Right lobe of liver (tissue), 6 donors: ENCODE measurements around the gene HM13. TPM values are rescaled to one million over a fixed set of nuclear protein-coding genes. Genes with fewer than 3 reads are reported as not detected.
A peak's percentile ranks its signal among the peaks of the same experiment; 100 is the strongest.
"Not testable (repeated sequence)": the region's sequence is repeated elsewhere in the genome, so short reads cannot be mapped to it uniquely, and the experiment has no call there.

Experiments
- ATAC-seq, 4 donors: fragments of 200-7000 bp; cut with Tn5 transposase; one replicate each; pipeline ENCODE4 v1.9.1; 2020; ENCODE audit warnings: mild to moderate bottlenecking in 4 of 4, moderate library complexity in 4 of 4
- DNase-seq, 3 donors: peaks; one replicate each; pipeline ENCODE4 v3.0.0-alpha.2; 2020
- H3K27ac ChIP-seq, 3 donors: fragments of 200-600 bp; one replicate each; pipeline ENCODE4 v1.8.0; 2022
- H3K27me3 ChIP-seq, 2 donors: fragments of 200-600 bp; one replicate each; pipeline ENCODE4 v1.8.0; 2022
- H3K36me3 ChIP-seq, 4 donors: fragments of 200-600 bp; sonication (generic) in 1 of 4; one replicate each; pipeline versions ENCODE4 v1.5.1 to v1.8.0; 2017 to 2022; ENCODE audit warnings: control low read depth in 1 of 4
- H3K4me1 ChIP-seq, 4 donors: fragments of 200-600 bp; sonication (generic) in 1 of 4; one replicate each; pipeline versions ENCODE4 v1.5.1 to v1.8.0; 2017 to 2022; ENCODE audit warnings: control low read depth in 1 of 4
- H3K4me3 ChIP-seq, 3 donors: fragments of 200-600 bp; one replicate each; pipeline ENCODE4 v1.8.0; 2022
- H3K9me3 ChIP-seq, 4 donors: fragments of 200-600 bp; sonication (generic) in 1 of 4; one replicate each; pipeline versions ENCODE4 v1.5.1 to v1.8.0; 2017 to 2022; ENCODE audit warnings: control low read depth in 1 of 4
- CTCF ChIP-seq, 4 donors: fragments of 200-600 bp in 3 of 4; fragments of 450-650 bp in 1 of 4; IDR thresholded peaks; one replicate each; pipeline versions ENCODE4 v1.5.1 to v1.8.0; 2016 to 2022; ENCODE audit warnings: antibody characterized with exemption in 4 of 4, mild to moderate bottlenecking in 2 of 4
- POLR2A ChIP-seq: fragments of 450-650 bp; IDR thresholded peaks from one replicate; pipeline ENCODE4 v1.6.1; 2017; ENCODE audit warnings: antibody characterized with exemption, mild to moderate bottlenecking
- WGBS: methylation state at CpG from one replicate; pipeline ENCODE4 v1.1.6; 2018; ENCODE audit warnings: low coverage, low lambda C conversion rate; ENCODE audit not compliant: insufficient coverage; ENCODE audit errors: missing lambda C conversion rate; 5-methylcytosine and 5-hydroxymethylcytosine counted together
- intact Hi-C, 2 donors: fragments of 100-400 bp; cut with DNase I; formaldehyde crosslinking; loops; one replicate each; pipeline versions ENCODE4 v1.11.2 to v1.14.1; 2022
- total RNA-seq, 6 experiments: library from RNA; depleted of rRNA in 2 of 6; stranded (reverse); fragments of >200 nt in 2 of 6; fragmentation: NEBNext Ultra II Directional in 3 of 6; extraction: Animal tissue kit (Norgen Biotek cat#: 25700) in 3 of 6; gene quantifications; one replicate each; pipeline versions ENCODE4 v1.1.0 to v1.2.4, GENCODE V29; 2016 to 2023
- donor health status: DM: no; HTN: yes; CAD: no.
- donor health status: DM: no; HTN: no; CAD: no.
- donor health status: DM: no; HTN: no; CAD: no.
- donor health status: DM: no; HTN: yes; CAD: no.
- donor health status: DM: no; HTN: yes; CAD: no.

Gene HM13
- total RNA-seq, 6 experiments from 2014 or later, result 78.1 to 141 (median 114) TPM

GRCh38 chr20:31595380-31595653, 81.1 kb downstream of the HM13 start:
- no peak for DNase-seq
- Histone ChIP-seq H3K4me3 (no peak overlapping the region), H3K9me3 (no peaks in the 10 kb centered on the region), H3K4me1 (peaks cover 0 to 6% (median 2%) of the 10 kb centered on the region in 4 donors), H3K36me3 (no peaks in the 10 kb centered on the region), H3K27ac (peak overlapping the region in 2 of 3 donors; percentile 16 to 42), H3K27me3 (no peaks in the 10 kb centered on the region)
- TF ChIP-seq POLR2A (no peak), CTCF (IDR thresholded peaks at IDR 0.05) (no peak)
- intact Hi-C loops, result no loop called here
- 53% methylated on average over 2 of the region's 3 CpGs for WGBS
- ATAC-seq, result no peak

- WGBS, result 45% methylated on average over 3 of the region's 15 CpGs
- intact Hi-C loops, result no loop called here
- TF ChIP-seq POLR2A, result no peak
- TF ChIP-seq CTCF (IDR thresholded peaks at IDR 0.05), result no peak
- Histone ChIP-seq H3K27ac (peak overlapping the region in 2 of 3 donors; percentile 16 to 42), H3K9me3 (no peaks in the 10 kb centered on the region), H3K36me3 (no peaks in the 10 kb centered on the region), H3K27me3 (no peaks in the 10 kb centered on the region), H3K4me3 (no peak overlapping the region), H3K4me1 (peaks cover 0 to 6% (median 2%) of the 10 kb centered on the region in 4 donors)
- ATAC-seq, result peak; percentile 29 to 79 (median 66)
- peak; percentile 63 to 81 (median 74) for DNase-seq
Observed at GRCh38 chr20:31595654-31596411, 81.6 kb downstream of the HM13 start.

- H3K4me3 ChIP-seq, H3K36me3 ChIP-seq, H3K9me3 ChIP-seq, DNase-seq, intact Hi-C loops, H3K4me1 ChIP-seq, H3K27me3 ChIP-seq, ATAC-seq: not testable (repeated sequence)
- H3K27ac ChIP-seq, result peak overlapping the region; percentile 16 to 44 (median 40)
- 79% methylated on average over 3 of the region's 4 CpGs for WGBS
Observed at GRCh38 chr20:31596412-31596715, 82.1 kb downstream of the HM13 start.

- H3K4me1 ChIP-seq, result peaks cover 0 to 6% (median 2%) of the 10 kb centered on the region in 4 donors
- no peaks in the 10 kb centered on the region for H3K36me3 ChIP-seq
- peak overlapping the region; percentile 16 to 44 (median 40) for H3K27ac ChIP-seq
Observed at GRCh38 chr20:31596831-31597480, 82.7 kb downstream of the HM13 start.

More at GRCh38 chr20:31596831-31597480, 82.7 kb downstream of the HM13 start:
- WGBS, result 40% methylated on average over 1 of the region's 4 CpGs
- no peak overlapping the region for H3K4me3 ChIP-seq
- H3K27me3 ChIP-seq, result no peaks in the 10 kb centered on the region
- intact Hi-C loops, result no loop called here
- no peak for TF ChIP-seq CTCF (IDR thresholded peaks at IDR 0.05)
- TF ChIP-seq POLR2A, result no peak
- ATAC-seq (no peak), DNase-seq (no peak)
- H3K9me3 ChIP-seq, result no peaks in the 10 kb centered on the region
